Activated T-cell treated with anti-CD3 and anti-CD28 coated beads for 1 hour (primary cell): ENCODE data around the gene DENND1A.
"Not testable (repeated sequence)": the region's sequence is repeated elsewhere in the genome, so short reads cannot be mapped to it uniquely, and the experiment has no call there.

Experiments
- DNase-seq: peaks from one replicate; pipeline ENCODE4 v3.0.0-alpha.2; 2020; ENCODE audit warnings: low read depth

DENND1A gene

GRCh38 chr9:123336449-123336848, 593.5 kb downstream of the DENND1A start:
- no peak for DNase-seq

- DNase-seq: no peak
Observed at GRCh38 chr9:123335986-123336329, 594.0 kb downstream of the DENND1A start.

GRCh38 chr9:123335193-123335985, 594.5 kb downstream of the DENND1A start:
- no peak for DNase-seq

GRCh38 chr9:123334639-123335038, 595.3 kb downstream of the DENND1A start:
- DNase-seq: no peak

GRCh38 chr9:123333058-123333669, 596.8 kb downstream of the DENND1A start:
- not testable (repeated sequence) for DNase-seq

GRCh38 chr9:123331346-123332060, 598.4 kb downstream of the DENND1A start:
- no peak for DNase-seq
